GM13977 (cell line): ENCODE results near the gene ATP11A.
"Not testable (repeated sequence)": the region's sequence is repeated elsewhere in the genome, so short reads cannot be mapped to it uniquely, and the experiment has no call there.

Experiments
- DNase-seq: peaks from one replicate; pipeline ENCODE4 v3.0.0; 2012; ENCODE audit warnings: low spot score
- CTCF ChIP-seq: IDR thresholded peaks from 2 replicates; pipeline ENCODE4 v1.5.1; 2012; ENCODE audit warnings: mild to moderate bottlenecking, control low read depth; ENCODE audit not compliant: insufficient read depth; ENCODE audit errors: extremely low read depth, missing control alignments
- in situ Hi-C: fragments of 300-500 bp; cut with MboI; formaldehyde crosslinking; loops from one replicate; pipeline ENCODE4 v1.12.0; 2022; ENCODE audit warnings: low sequenced_read_pairs, low pct_unique_long_range_greater_than_20kb, mixed read lengths, inconsistent platforms; ENCODE audit not compliant: unreplicated experiment

ATP11A gene

GRCh38 chr13:112882555-112883024, 192.8 kb downstream of the ATP11A start:
- no peak for TF ChIP-seq CTCF
- in situ Hi-C loops: no loop called here
- DNase-seq: no peak

GRCh38 chr13:112883241-112883945, 193.6 kb downstream of the ATP11A start:
- no peak for TF ChIP-seq CTCF
- in situ Hi-C loops: no loop called here
- no peak for DNase-seq

- in situ Hi-C loops, DNase-seq: not testable (repeated sequence)
These were observed 194.9 kb downstream of the ATP11A start for GRCh38 chr13:112884700-112885099.

- TF ChIP-seq CTCF: no peak
- in situ Hi-C loops: no loop called here
These were observed 195.5 kb downstream of the ATP11A start for GRCh38 chr13:112885242-112885781.

GRCh38 chr13:112885782-112886268, 196.0 kb downstream of the ATP11A start:
- in situ Hi-C loops: no loop called here
- TF ChIP-seq CTCF: no peak
- DNase-seq: no peak

More at GRCh38 chr13:112885242-112885781, 195.5 kb downstream of the ATP11A start:
- no peak for DNase-seq

- no peak for TF ChIP-seq CTCF
- in situ Hi-C loops: no loop called here
- DNase-seq: no peak
These were observed 197.3 kb downstream of the ATP11A start for GRCh38 chr13:112887151-112887550.

GRCh38 chr13:112887557-112887991, 197.7 kb downstream of the ATP11A start:
- TF ChIP-seq CTCF: no peak
- no peak for DNase-seq
- in situ Hi-C loops: no loop called here
